ENCODE data around the gene PSMG4.

- TF ChIP-seq CTCF (conservative IDR thresholded peaks at IDR 0.05; ENCODE audit: low read depth, low read length), result no peak
- TF ChIP-seq EZH2phosphoT487 (IDR thresholded peaks at IDR 0.05; ENCODE audit: borderline replicate concordance, low read length), result no peak
Measured at GRCh38 chr6:3282476-3283236, 23.9 kb downstream of the PSMG4 start.
